Sigmoid colon (tissue), 7 donors: ENCODE measurements around the gene KRTDAP. TPM values are rescaled to one million over a fixed set of nuclear protein-coding genes. Genes with fewer than 3 reads are reported as not detected.

Experiments used
- DNase-seq: peaks from one replicate; pipeline ENCODE4 v3.0.0-alpha.2; 2019
- H3K27ac ChIP-seq, 4 donors: fragments of 200-600 bp; sonication (generic); one replicate each; pipeline ENCODE4 v1.5.1; 2016 to 2019; ENCODE audit warnings: mild to moderate bottlenecking in 1 of 4
- H3K27me3 ChIP-seq, 3 donors: fragments of 200-600 bp; sonication (generic); one replicate each; pipeline ENCODE4 v1.5.1; 2019; ENCODE audit warnings: mild to moderate bottlenecking in 1 of 3
- H3K36me3 ChIP-seq, 4 donors: fragments of 200-600 bp; sonication (generic); one replicate each; pipeline ENCODE4 v1.5.1; 2016 to 2019
- H3K4me1 ChIP-seq, 4 donors: fragments of 200-600 bp; sonication (generic); one replicate each; pipeline ENCODE4 v1.5.1; 2017 to 2019
- H3K4me3 ChIP-seq, 4 donors: fragments of 200-600 bp; sonication (generic); one replicate each; pipeline ENCODE4 v1.5.1; 2017 to 2019; ENCODE audit warnings: mild to moderate bottlenecking in 2 of 4, moderate library complexity in 1 of 4
- H3K9me3 ChIP-seq, 4 donors: fragments of 200-600 bp in 3 of 4; sonication (generic) in 3 of 4; one replicate each; pipeline versions ENCODE4 v1.5.1 to v1.6.1; 2013 to 2019
- CTCF ChIP-seq, 4 experiments: fragments of 450-650 bp in 3 of 4; fragments of 200-600 bp in 1 of 4; IDR thresholded peaks; one replicate each; pipeline ENCODE4 v1.5.1; 2016 to 2019; ENCODE audit warnings: antibody characterized with exemption in 4 of 4, mild to moderate bottlenecking in 3 of 4, moderate library complexity in 2 of 4
- EP300 ChIP-seq, 4 donors: sonication (generic); formaldehyde crosslinking; IDR thresholded peaks; one replicate each; pipeline ENCODE4 v1.6.1; 2017; ENCODE audit warnings: antibody characterized with exemption in 4 of 4
- POLR2A ChIP-seq, 2 donors: fragments of 450-650 bp; IDR thresholded peaks; one replicate each; pipeline ENCODE4 v1.6.1; 2016; ENCODE audit warnings: antibody characterized with exemption in 2 of 2, mild to moderate bottlenecking in 2 of 2, moderate library complexity in 2 of 2
- POLR2AphosphoS5 ChIP-seq, 4 donors: sonication (generic); formaldehyde crosslinking; IDR thresholded peaks; one replicate each; pipeline ENCODE4 v1.6.1; 2017; ENCODE audit warnings: antibody characterized with exemption in 4 of 4
- WGBS, 2 donors: extraction: QIAGEN DNeasy Blood & Tissue Kit; methylation state at CpG; one replicate each; pipeline ENCODE4 v1.1.7; 2013; 5-methylcytosine and 5-hydroxymethylcytosine counted together
- intact Hi-C: fragments of 100-400 bp; cut with DNase I; formaldehyde crosslinking; loops from one replicate; pipeline ENCODE4 v1.15.1; 2023
- polyA plus RNA-seq, 3 donors: library from polyadenylated mRNA; stranded (reverse); fragments of 200-250 nt; gene quantifications; one replicate each; pipeline ENCODE4 v1.2.3, GENCODE V29; 2013
- total RNA-seq, 4 donors: library from RNA; depleted of rRNA; stranded (reverse); fragments of >200 nt; gene quantifications; one replicate each; pipeline ENCODE4 v1.1.0, GENCODE V29; 2016
- donor health status: healthy with polysubstance abuse.
- donor health status: Bipolar disorder and iron deficiency.
- donor health status: healthy.

KRTDAP gene
- total and polyA plus RNA-seq, 7 donors, result not detected

DNA sequence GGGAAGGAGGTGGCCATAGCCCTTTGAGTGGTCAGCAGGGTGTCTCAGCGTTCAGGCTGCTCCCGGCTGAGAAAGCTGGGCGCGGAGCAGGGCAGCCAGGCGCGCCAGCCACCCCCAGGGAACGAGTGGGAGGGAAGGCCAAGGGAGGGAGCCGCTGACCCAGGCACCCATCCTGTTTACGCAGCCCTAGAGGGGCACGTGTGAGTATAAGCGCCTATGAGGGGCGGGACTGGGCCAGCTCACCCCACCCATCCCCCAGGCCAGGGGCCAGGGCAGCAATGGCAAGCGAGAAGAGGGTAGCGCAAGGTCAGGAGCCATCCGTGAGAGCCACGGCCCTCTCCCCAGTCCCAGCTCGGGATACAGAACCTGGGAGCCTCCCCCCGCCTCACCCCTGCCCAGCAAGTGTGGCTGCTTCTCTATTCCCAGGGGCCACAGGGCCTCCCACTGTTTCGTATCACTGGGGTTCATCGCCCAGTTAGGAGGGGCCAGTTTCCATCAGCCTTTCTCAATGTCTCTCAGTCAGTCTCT, 24.1 kb upstream of the KRTDAP start:
- Histone ChIP-seq H3K9me3 (no peaks in the 10 kb centered on the region), H3K4me3 (no peak overlapping the region), H3K27ac (no peak overlapping the region), H3K27me3 (peaks cover 8 to 60% (median 45%) of the 10 kb centered on the region in 3 donors), H3K36me3 (no peaks in the 10 kb centered on the region), H3K4me1 (peaks cover 0 to 15% (median 11%) of the 10 kb centered on the region in 4 donors)
- intact Hi-C loops, result no loop called here
- TF ChIP-seq POLR2AphosphoS5 (IDR thresholded peaks at IDR 0.05), result no peak
- TF ChIP-seq POLR2A (IDR thresholded peaks at IDR 0.05), result no peak
- no peak for TF ChIP-seq CTCF (IDR thresholded peaks at IDR 0.05)
- no peak for TF ChIP-seq EP300 (IDR thresholded peaks at IDR 0.05)
- 25 to 33% methylated on average over 20 of the region's 20 CpGs for WGBS, 2 donors
- DNase-seq, result no peak

DNA sequence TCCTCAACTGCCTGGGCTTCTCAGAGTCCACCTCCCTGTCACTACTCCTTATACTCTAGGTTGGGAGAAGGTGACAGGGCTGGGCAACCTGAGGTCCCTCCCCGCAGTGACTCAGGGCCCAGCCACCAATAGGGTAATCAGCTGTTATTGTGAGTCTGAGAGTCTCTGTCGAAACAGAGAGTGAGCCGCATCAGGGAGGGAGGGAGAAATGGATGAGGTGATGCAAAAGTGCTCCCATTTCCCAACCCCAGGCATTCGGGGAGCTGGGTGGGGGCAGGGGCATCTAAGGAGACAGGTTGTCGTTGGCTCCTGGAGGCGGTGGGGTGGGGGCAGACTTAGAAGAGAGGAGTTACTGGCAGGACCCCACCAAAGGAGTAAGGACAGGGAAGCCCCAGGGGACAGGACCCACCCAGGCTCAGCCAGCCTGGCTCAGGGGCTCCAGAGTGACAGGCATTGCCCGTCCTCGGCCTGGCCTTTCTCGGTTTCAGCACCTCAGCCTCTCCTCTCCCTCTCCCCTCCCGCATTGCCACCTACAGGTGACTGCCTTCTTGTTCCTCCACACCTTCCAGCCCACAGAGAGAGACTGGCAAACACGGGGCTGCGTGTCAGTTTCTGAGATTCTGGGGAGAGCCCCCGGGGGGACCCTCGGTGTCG, 23.5 kb upstream of the KRTDAP start, which contains the start of gene DMKN:
Gene DMKN, minus strand, starts transcription at position 22 of the 654 bp plus-strand sequence. CDS start 174 bp downstream, outside the sequence.
- intact Hi-C loops, result no loop called here
- H3K36me3 ChIP-seq, result no peaks in the 10 kb centered on the region
- H3K4me1 ChIP-seq, result peaks cover 0 to 15% (median 11%) of the 10 kb centered on the region in 4 donors
- no peak for DNase-seq
- 31 to 33% methylated on average over 15 of the region's 15 CpGs for WGBS, 2 donors
- H3K4me3 ChIP-seq, result no peak within 1 kb of the TSS
- H3K27me3 ChIP-seq, result peaks cover 8 to 66% (median 49%) of the 10 kb centered on the region in 3 donors
- no peak within 1 kb of the TSS for H3K27ac ChIP-seq
- H3K9me3 ChIP-seq, result no peaks in the 10 kb centered on the region
- TF ChIP-seq POLR2AphosphoS5 (IDR thresholded peaks at IDR 0.05), result no peak
- no peak for TF ChIP-seq POLR2A (IDR thresholded peaks at IDR 0.05)
- no peak for TF ChIP-seq EP300 (IDR thresholded peaks at IDR 0.05)
- no peak for TF ChIP-seq CTCF (IDR thresholded peaks at IDR 0.05)

- intact Hi-C loops, result no loop called here
- TF ChIP-seq POLR2A (IDR thresholded peaks at IDR 0.05), result no peak
- no peak for TF ChIP-seq EP300 (IDR thresholded peaks at IDR 0.05)
- no peak for TF ChIP-seq POLR2AphosphoS5 (IDR thresholded peaks at IDR 0.05)
- TF ChIP-seq CTCF (IDR thresholded peaks at IDR 0.05), result no peak
These were observed 22.8 kb upstream of the KRTDAP start for GRCh38 chr19:35512831-35513627.

GRCh38 chr19:35511337-35511736, 21.1 kb upstream of the KRTDAP start:
- H3K9me3 ChIP-seq, result no peaks in the 10 kb centered on the region
- intact Hi-C loops, result no loop called here

More at GRCh38 chr19:35512831-35513627, 22.8 kb upstream of the KRTDAP start:
- Histone ChIP-seq H3K9me3 (no peaks in the 10 kb centered on the region), H3K27me3 (peaks cover 8 to 73% (median 51%) of the 10 kb centered on the region in 3 donors), H3K27ac (no peak overlapping the region), H3K4me1 (peaks cover 0 to 15% (median 11%) of the 10 kb centered on the region in 4 donors), H3K4me3 (no peak overlapping the region), H3K36me3 (no peaks in the 10 kb centered on the region)
- WGBS, 2 donors, result 86 to 88% methylated on average over 15 of the region's 15 CpGs
- no peak for DNase-seq

More at GRCh38 chr19:35511337-35511736, 21.1 kb upstream of the KRTDAP start:
- TF ChIP-seq EP300 (IDR thresholded peaks at IDR 0.05) (no peak), POLR2AphosphoS5 (IDR thresholded peaks at IDR 0.05) (no peak), CTCF (IDR thresholded peaks at IDR 0.05) (no peak), POLR2A (IDR thresholded peaks at IDR 0.05) (no peak)
- Histone ChIP-seq H3K27ac (no peak overlapping the region), H3K4me1 (peaks cover 0 to 15% (median 11%) of the 10 kb centered on the region in 4 donors), H3K4me3 (no peak overlapping the region), H3K36me3 (no peaks in the 10 kb centered on the region), H3K27me3 (peaks cover 8 to 88% (median 61%) of the 10 kb centered on the region in 3 donors)
- DNase-seq, result no peak
- 73 to 75% methylated on average over 7 of the region's 7 CpGs for WGBS, 2 donors
